ENCODE data around the gene ANKRD6.

The ANKRD6 gene

DNA sequence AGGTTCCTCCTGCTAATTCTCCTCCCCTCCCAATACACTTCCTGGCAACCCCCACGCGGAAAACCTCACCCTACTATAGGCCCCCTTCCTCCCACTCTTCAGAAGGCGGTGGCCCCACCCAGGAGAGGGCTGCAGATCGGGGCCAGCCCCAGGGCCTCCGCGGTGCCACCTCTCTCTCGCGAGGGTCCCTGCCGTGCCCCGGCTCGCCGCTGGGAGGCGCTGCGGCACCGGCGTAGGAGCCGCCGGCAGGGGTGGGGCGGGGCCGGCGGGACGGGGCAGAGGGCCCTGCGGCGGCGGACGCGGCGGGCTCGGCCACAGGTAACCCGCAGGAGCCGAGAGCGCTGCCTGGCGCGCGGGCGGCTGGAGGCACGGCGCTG, at the start of gene ANKRD6:
Gene ANKRD6 (plus strand): TSS at position 278 of the 377 bp plus-strand sequence. CDS start 133,825 bp downstream, outside the sequence.
- TF ChIP-seq, protein P1, sequence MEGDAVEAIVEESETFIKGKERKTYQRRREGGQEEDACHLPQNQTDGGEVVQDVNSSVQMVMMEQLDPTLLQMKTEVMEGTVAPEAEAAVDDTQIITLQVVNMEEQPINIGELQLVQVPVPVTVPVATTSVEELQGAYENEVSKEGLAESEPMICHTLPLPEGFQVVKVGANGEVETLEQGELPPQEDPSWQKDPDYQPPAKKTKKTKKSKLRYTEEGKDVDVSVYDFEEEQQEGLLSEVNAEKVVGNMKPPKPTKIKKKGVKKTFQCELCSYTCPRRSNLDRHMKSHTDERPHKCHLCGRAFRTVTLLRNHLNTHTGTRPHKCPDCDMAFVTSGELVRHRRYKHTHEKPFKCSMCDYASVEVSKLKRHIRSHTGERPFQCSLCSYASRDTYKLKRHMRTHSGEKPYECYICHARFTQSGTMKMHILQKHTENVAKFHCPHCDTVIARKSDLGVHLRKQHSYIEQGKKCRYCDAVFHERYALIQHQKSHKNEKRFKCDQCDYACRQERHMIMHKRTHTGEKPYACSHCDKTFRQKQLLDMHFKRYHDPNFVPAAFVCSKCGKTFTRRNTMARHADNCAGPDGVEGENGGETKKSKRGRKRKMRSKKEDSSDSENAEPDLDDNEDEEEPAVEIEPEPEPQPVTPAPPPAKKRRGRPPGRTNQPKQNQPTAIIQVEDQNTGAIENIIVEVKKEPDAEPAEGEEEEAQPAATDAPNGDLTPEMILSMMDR (IDR thresholded peaks at IDR 0.05; ENCODE audit: borderline replicate concordance, insufficient read depth, low read depth, low read length): peak; percentile 90

DNA sequence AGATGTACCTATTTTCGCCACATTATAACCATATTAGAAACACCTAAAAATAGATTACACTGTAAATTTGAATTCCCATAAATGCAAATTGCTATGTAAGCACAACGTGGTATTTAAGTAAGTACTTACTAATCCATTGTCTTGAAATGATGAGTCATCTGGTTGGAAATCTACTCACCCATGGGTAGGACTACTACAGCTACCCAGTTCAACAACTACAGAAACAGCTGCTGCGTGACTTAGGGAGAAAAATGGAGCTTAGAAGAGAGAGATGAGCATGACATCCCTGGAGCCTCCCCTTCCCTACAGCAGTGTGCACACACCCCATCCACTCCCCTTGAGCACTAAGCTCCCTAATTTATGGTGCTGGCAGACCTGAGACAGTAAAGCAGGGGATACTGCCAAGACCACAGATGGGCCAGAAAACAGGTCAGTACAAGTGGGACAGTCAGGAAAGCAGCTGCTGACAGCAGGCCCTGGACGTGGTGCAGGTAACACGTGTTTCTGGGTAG, 47.7 kb upstream of the ANKRD6 start:
- no peak overlapping the region for H3K4me3 ChIP-seq (ENCODE audit: low read depth, low read length)
- TF ChIP-seq, protein P1 (IDR thresholded peaks at IDR 0.05; ENCODE audit: borderline replicate concordance, insufficient read depth, low read depth, low read length): no peak

More for the DNA sequence above, at the start of gene ANKRD6:
- H3K4me3 ChIP-seq (ENCODE audit: low read depth, low read length): peak within 1 kb of the TSS; percentile 50

DNA sequence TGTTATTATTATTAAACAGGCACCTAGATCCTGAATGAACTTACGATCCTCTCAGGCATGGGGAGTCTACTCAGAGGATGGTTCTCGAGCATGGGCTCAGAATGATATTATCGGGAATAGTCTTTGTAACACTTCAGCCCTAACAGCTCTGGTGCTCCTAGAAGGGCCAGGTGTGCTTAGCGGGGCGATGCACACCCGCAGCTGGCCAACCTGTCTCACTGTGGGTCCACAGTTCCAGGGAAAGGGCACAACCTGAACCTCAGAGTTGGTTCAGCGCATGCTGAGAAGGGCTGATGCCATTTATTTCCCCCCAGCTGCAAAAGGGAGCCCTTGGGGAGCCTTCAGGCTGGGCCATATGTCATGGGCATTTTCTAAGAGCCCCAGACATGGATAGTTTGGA, 47.1 kb upstream of the ANKRD6 start:
- TF ChIP-seq, protein P1 (IDR thresholded peaks at IDR 0.05; ENCODE audit: borderline replicate concordance, insufficient read depth, low read depth, low read length): no peak
- H3K4me3 ChIP-seq (ENCODE audit: low read depth, low read length): no peak overlapping the region

DNA sequence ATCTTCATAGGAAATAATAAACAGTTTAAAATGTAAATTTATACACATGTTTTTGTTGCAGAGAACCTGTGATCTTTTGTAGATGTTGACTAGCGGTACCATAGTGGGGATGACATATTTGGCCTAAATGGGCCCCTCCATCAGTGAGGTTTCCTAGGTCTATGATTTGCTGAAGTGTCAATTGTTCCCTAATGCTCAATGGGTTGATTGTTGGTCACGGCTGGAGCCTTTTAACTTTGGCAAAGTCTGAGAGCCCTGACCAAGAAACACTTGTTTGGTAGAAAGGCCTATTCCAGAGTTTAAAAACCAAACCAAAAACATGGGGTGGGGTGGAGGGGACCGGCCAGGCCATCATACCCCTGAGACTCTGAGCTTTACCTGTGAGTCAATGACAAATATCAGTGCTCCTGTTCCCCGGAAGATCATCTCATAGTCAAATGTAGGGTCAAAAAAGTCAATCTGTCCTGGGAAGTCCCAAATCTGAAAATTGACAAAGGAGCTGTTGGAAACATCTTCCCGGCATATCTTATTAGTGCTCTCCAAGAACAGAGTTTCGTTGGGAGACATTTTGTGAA, 45.9 kb upstream of the ANKRD6 start:
- TF ChIP-seq, protein P1 (IDR thresholded peaks at IDR 0.05; ENCODE audit: borderline replicate concordance, insufficient read depth, low read depth, low read length): no peak
- H3K4me3 ChIP-seq (ENCODE audit: low read depth, low read length): no peak overlapping the region

DNA sequence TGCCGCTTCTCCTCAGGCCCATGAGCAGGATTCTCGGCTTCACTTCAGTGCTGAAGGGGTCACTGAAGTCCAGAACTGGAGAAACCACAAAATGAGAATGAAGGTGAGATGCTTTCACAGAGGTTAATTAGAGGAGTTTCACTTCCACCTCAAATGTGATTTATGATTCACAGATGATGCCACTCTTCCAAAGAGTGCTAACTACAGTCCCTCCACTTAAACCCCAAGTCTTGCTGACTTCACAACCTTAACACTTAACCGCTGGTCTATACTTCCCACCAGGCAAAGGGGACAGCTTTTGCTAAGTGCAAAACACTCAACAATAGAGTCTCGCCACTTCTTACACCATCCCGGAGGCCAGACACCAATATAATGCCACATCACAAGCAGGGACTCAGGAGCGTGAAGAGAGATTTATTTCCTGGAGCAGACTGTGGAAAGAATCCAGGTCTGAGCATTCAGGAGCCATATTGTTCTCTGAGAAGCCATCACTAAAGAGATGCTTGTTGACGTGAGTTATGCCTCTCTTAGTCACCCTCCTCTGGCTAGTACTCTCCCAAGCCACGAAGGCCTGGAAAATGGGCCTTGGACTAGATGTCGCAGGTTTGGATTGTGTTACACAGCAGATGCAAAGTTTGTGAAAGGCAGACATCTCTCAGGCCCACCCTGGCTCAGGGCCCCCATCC, 45.3 kb upstream of the ANKRD6 start:
- TF ChIP-seq, protein P1 (IDR thresholded peaks at IDR 0.05; ENCODE audit: borderline replicate concordance, insufficient read depth, low read depth, low read length): no peak

DNA sequence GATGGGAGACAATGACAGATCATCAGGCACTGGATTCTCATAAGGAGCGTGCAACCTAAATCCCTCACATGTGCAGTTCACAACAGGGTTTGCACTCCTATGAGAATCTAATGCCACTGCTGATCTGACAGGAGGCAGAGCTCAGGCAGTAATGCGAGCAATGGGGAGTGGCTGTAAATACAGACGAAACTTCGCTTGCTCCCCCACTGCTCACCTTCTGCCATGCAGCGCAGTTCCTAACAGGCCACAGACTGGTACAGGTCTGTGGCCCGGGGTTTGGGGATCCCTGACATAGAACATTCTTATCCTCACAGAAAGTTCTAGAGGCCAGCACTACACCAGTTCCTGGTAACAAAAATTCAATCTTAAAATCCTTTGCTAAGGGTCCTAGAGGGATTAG, 44.1 kb upstream of the ANKRD6 start:
- H3K4me3 ChIP-seq (ENCODE audit: low read depth, low read length): no peak overlapping the region
- TF ChIP-seq, protein P1 (IDR thresholded peaks at IDR 0.05; ENCODE audit: borderline replicate concordance, insufficient read depth, low read depth, low read length): no peak

More for the DNA sequence above, 45.3 kb upstream of the ANKRD6 start:
- H3K4me3 ChIP-seq (ENCODE audit: low read depth, low read length): no peak overlapping the region

DNA sequence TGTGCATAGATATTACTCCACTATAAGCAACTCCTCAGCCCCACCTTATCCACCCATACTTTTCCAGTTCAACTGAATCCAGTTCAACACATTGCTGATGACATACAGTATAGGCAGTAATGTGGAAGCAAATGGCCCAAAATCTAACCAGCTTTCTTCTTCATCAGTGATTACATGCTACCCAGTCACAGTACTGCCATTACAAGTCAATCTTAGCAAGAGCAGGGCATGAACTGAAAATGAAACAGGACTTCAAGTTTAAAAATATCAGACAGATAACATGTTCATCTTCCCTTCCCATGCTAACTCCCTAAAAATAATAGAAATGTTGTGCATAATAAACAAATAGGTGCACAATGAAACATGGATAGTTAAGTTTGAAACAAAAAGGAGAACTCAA, 40.1 kb upstream of the ANKRD6 start:
- TF ChIP-seq, protein P1 (IDR thresholded peaks at IDR 0.05; ENCODE audit: borderline replicate concordance, insufficient read depth, low read depth, low read length): no peak
- no peak overlapping the region for H3K4me3 ChIP-seq (ENCODE audit: low read depth, low read length)

All from GM12875 (cell line).